HG02763 (cell line): Measurements from ENCODE around the gene PDGFB.

Source experiments
- ATAC-seq: cut with Tn5 transposase; IDR thresholded peaks from one replicate; pipeline ENCODE4 v1.9.1; 2021; ENCODE audit warnings: mild to moderate bottlenecking, moderate library complexity; ENCODE audit not compliant: unreplicated experiment

Gene PDGFB

DNA sequence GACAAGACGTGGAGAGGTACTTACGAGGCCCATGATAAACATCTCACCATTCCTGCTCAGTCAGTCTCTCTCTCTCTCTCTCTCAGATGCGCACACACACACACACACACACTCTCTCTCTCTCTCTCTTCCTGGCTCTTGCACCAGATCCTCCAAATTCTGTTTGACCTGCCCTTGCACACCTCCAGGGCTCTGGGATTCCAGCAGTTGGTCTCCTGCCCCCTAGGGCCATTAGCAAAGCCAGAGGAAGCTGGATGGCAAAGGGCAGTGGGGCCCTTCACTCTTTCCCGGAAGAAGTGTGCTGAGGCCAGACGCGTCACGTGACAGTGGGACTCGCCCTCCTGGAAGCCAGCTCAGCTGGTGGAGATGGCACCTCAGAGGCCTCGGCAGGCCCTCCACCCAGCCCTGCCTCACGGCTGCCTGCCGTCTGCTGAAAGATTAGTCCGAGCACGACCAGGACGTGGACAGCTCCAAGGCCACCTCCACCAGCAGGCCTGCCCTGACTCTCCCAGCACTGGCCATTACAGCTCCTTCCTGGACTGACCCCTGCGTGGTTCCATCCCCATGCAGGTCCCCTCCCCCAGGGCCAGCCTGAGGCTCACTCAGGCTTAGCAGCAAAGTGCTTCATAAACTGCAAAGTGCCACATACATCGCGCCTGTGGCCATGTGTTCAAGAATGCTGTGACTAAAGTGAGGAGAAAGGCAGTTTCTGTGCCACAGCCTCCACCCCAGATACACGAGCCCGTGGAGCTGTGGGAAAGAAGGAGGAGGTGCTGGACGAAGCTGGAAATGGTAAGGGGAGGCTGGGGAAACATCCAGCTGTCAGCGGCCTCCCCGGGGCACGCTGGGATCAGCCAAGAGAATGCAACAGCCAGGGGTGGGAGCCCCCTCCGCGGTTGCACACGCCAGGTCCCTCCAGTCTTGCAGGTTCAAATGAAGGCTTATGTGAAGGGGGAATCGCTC is 3.7 kb downstream of the PDGFB start:
- ATAC-seq = no peak

DNA sequence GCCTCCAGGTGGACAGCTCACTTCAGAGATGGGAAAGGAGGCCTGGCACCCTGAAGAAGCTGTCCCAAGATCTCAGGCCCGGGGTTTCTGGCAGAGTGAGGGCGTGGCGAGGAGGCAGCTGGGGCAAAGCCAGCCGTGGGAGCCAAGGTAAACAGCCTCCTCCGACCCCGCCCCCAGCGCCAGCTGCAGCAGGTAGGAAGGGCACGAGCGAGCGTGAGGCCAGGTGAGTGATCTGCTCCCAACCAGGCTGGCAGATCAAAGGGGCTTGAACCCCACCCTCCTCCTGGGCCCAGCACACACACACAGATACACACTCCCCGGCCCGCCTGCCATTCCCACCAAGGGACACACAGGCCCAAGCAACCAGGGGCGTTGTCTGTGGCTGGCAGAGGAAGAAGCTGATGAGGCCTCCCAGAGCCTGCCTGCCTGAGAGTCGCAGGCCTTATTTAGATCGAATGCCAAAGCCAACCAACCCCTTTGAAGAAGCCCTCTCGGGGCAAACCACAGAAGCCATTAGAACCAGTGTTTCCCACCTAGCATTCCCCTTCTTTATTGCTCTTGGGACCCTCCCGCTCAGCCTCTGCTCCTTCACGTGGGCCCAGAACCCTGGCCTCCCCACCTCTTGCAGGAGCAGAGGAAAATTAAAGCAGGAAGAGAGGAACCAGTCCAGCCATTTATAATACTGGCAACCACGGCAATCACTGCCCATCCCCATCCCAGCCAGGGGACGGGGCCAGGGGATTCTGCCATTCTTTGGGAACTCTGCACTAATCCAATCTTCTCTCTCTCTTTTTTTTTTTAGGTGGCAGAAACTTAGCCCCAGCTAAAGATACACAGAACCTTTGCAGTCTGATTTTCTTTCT is 5.0 kb downstream of the PDGFB start:
- no peak for ATAC-seq

- ATAC-seq = no peak
Observed at GRCh38 chr22:39238966-39239505, 5.7 kb downstream of the PDGFB start.

DNA sequence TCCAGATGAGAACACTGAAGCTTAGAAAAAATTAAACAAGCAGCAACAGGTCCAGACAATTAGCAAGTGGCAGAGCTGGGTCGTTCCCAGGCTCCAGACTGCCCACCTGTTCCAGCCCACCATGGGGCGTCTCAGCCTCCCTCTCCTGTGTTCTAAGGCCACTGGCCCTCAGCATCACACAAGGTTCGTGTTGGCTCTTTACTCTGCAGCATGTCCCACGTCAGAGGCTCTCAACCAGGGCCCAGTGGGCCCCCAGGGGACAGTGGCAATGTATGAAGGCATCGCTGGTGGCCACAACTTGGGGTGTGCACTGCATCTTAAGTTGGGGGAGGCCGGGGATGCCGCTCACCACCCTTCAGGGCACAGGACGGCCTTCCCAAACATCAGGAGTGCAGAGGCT is 6.2 kb downstream of the PDGFB start:
- ATAC-seq = no peak

- ATAC-seq = no peak
Observed at GRCh38 chr22:39238101-39238466, 6.7 kb downstream of the PDGFB start.

DNA sequence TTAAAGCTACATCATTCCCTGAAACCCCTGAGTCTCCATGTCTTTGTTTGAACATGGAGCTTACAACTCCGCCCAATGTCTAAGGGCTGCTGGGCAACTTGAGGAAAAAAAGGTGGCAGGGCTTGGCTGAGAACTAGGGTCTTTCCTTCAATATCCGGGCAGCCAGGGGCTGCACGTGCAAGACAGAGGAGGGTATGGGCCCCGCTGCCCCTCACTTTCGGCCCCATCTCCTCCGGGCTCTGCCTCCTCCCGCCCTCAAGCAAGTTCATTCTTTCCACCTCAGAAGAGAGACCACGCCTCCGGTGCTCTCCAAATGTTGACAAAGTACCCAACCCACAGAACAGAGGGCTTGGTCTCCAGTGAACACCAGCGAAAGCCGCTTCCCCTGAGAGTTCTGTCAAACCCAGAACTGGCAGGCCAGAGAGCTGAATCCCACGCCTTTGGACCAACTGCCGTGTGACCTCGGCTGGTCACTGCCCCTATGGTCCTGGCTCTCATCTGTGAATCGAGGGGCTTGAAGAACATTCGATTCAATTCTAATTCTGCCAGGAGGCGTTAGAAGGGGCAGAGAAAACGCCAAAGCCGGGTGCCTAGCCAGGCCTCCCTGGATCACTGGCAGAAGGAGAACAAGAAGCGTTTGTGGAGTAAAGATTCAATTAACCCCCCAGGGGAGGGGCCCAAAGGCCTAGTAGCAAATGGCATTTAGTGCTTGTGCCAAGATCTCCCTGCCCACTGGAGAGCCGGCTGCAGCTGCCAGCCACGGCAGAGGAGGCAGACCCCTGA is 7.3 kb downstream of the PDGFB start:
- ATAC-seq = no peak

DNA sequence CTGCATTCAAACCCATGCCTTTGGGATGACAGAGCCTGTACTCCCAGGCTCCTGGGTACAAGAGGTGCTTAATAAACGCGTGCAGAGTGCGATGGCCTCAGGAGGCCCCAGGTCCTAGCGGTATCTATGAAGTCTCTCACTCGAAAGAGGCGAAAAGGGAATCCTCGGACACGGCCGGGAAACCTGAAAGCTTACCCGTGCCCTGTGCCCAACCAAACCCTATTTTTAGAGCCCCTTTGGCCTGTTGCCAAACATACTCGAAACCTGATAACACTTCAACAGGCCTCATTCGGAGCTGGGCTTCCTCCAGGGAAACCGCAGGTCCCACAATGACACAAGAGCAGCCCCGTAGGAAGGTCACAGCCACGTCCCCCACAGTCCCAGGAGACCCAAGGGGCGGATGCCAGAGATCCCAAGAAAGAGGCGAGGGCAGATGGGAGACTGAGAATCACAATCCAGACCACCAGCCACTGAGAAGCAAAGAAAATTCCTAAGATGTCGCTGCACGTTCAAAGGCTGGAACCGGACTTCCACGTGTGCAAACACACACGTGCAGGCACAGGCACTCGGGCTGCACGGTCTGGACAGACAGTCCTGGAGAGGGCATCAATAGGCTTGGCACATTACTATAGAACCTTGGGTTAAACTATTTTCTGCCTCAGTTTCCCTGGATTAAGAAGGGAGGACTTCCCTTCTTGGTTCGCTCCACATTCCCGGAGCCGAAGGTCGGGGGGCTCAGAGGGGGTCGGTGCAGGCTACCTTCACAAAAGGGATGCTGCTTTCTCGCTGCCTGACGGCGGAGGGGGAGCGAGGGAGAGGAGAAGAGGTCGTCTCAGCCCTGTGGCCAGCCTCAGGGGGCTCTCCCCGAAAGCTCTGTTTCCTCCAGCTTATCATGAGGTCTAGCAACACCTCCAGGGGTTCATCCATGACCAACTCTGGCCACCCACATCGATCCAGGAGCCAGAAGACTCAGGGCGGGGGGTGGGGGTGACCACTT is 8.2 kb downstream of the PDGFB start:
- ATAC-seq = no peak

GRCh38 chr22:39234867-39235687 is 9.7 kb downstream of the PDGFB start:
- ATAC-seq = no peak

DNA sequence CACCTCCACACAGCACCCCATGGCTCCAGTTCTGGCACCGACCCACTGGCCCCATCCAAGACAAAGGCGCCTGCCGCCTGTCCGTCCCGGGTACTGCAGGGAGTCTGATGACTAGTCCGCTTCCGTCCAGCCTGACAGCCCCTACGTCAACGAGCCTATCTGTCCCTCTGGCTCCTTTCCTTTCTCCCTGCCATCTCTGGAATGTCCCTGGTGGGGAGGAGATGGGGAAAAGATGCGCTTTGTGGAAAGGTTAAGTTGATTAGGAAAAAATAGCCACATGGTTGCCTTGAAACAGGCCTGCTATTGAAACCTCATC is 10.4 kb downstream of the PDGFB start:
- ATAC-seq = no peak

DNA sequence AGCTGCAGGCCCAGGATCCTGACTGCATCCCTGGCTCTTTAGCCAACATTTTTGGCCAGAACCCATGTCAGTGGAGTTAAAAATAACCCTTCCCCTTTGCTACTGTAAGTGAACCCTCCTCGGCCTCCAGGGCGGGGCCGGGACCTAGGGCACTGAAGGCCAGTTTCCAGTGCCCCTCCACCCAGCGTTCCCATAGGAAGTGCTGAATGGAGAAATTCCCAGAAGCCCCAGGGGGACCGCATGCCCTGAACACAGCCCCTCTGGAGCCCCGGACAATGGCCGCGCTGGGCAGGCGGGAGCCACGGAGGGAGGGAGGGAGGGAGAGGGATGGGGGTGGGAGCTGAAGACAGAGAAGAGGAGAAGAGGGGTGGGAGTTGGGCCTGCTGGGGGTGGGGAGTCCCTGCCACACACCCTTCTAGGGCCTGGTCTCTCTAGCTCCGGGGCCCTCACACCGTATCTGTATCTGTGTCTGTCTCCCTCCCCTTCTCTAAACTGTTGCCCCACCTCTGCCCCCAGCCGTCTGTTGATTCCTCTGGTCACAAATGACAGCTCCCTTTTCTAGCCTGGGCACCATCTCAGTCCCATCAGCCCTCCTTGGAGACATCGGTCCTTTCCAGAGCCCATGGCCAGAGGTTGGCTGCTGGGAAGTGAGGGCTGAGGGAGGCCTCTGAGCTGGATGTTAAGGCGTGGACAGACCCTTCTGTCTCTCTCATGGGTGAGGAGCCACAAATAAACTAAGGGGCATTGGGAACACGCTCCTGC is 10.9 kb downstream of the PDGFB start:
- ATAC-seq = no peak

DNA sequence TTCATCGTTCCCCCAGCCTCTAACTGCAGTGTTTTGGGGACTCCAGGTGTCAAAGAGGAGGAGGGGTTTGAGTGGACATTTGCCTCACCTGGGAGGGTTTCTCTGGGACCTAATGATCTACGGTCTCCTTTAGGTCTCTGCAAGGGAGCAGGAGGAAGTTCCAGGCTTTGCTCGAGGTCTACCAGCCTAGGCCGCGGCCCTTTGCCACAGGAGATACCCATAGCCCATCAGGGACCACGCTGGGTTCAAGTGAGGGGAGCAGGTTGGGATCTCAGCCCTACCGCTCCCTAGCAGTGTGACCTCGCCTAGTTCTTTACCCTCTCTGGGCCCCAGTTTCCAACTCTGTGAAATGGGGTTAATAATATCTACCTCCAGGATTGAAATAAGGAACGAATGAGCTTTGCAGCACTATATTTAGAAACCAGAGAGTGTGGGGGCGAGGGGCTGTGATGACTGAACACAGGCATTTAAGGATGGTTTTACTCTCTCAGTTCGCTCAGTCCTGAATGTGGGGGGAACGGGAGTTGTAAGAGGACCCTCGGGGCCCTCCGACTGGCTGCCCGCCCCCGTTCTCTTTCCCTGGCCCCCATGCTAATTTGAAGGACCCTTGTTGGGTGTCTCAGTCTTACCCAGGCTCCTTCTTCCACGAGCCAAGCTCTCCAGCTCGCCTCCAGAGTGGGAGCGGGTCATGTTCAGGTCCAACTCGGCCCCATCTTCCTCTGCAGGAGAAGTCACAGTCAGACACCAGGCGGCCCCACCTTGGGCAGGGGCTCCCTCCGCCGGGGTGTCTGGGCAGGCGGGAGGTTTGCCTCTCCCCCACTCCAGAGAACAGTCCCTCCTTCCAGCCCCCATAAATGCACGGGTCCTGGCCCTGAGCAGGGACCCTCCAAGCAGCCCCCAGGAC is 11.7 kb downstream of the PDGFB start:
- ATAC-seq = no peak

DNA sequence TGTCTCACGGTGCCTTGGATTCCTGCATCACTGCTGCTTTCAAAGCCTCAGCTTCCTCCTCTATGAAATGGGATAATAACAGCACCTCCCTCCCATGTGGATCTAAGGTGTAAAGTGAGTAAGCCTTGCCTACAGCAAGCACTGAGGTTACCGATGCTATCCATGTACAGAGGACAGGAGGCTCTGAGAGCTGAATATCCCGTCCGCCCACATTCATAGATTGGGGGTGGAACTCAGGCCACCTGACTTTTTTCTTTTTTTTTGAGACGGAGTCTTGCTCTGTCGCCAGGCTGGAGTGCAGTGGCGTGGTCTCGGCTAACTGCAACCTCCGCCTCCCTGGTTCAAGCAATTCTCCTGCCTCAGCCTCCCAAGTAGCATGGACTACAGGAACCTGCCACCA is 12.5 kb downstream of the PDGFB start:
- no peak for ATAC-seq

DNA sequence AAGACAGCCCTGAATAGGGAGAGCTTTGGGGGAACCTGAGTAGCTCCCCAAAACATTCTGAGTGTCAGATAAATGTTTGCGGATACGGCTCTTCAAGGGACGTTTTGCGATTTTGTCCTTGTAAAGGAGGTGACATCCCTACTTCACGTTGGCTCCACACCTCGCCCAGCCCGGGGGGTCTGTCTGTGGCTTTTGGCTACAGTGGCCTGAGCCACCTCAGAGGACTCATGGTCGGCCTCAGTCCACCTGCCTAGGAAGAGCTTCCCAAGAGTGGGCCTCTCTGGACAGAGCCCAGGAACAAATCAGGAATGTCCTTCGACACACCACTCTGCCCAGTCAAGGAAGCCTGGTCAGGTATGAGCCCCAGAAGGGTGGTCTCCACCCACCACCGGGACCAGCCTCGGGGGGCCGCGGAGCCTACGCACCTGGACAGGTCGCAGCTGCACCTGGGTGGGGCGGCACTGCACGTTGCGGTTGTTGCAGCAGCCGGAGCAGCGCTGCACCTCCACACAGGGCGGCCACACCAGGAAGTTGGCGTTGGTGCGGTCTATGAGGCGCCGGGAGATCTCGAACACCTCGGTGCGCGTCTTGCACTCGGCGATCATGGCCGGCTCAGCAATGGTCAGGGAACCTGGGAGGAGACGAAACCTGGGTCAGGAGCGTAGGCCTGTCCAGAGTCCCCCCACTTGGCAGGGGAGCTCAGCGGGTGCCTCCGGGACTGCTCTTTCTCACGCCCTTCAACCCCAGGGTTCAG is 13.4 kb downstream of the PDGFB start:
- no peak for ATAC-seq

DNA sequence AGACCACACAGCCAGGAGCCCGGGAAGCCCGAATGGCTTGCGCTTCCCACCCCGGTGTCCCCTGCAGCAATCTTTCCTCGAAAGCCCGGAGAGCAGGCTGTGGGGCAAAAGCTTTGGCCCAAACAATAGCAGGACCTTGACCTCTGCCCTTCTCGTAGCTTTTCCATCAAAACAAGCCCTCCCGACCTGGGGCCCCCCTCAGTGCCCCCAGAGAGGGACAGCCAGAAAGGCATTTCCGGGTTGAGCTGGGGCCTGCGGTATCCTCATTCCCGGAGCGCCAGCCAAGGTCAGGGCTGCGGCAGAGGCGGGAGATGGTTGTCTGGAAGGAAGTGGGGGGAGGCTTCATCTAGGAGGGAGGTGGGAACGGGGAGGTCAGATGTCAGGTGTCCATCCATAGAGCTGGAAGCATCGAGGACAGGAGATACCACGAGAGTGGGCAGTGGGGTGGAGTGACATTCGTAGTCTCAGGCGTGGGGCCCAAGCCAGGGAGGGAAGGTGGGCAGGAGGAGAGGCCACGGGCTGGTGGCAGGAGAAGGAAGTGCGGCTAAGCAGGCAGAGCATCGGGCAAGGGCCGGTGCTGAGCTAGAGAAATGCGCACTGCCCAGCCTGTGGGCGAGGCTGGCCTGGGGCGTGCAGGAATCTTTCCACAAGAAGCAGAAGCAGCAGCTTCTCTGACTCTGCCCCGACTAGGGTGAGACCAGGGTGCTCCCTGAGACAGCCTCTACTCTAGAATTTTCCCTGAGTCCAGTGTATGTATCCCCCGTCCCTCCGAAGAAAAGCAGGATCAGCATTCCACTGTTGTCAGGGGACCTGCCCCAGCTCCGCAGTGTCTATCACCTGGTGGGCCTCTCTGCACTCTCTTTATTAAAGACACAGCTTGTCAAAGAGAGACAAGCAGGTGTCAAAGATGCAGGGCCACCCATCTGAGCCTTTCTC is 14.3 kb downstream of the PDGFB start:
- ATAC-seq = no peak

DNA sequence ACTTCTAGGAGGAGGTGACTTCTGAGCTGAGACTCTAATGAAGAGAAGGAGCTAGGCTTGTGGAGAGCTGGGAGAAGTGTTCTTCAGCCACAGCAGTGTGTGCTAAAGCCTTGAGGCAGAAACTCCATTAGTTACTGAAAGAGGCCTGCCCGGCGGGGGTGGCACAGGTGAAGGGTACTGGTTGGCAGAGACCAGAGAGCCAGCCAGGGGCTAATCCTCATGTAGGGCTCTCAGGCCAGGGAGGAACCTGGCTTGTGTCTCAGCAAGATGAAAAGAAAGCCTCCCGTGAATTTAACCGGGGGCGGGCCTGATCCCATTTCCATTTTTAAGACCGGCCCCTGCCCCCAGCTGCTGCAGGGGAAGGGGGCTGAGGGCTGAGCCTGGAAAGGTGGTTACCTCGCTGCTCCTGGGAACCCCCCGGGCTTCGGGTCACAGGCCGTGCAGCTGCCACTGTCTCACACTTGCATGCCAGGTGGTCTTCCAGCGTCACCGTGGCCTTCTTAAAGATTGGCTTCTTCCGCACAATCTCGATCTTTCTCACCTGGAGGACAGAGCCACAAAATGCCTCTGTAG is 15.0 kb downstream of the PDGFB start:
- no peak for ATAC-seq
